ENCODE data around the gene DIS3L2.

DNA sequence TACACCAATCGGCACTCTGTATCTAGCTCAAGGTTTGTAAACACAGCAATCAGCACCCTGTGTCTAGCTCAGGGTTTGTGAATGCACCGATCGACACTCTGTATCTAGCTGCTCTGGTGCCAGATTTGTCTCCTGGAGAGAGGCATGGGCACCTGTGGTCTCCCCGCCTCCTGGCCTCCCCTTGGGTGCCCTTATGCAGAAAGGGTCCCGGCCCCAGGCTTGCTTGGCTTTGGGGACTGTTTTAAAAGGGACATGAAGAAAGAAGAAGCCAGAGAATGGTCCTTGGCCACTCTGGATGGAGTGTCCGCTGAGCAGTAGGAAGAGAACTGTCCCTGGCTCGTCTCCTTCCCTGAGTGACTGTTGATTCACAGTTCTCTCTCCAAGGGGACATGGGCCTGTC lies 405.5 kb downstream of the DIS3L2 start:
- TF ChIP-seq POLR2A (IDR thresholded peaks at IDR 0.05), result no peak
- TF ChIP-seq, protein P1, sequence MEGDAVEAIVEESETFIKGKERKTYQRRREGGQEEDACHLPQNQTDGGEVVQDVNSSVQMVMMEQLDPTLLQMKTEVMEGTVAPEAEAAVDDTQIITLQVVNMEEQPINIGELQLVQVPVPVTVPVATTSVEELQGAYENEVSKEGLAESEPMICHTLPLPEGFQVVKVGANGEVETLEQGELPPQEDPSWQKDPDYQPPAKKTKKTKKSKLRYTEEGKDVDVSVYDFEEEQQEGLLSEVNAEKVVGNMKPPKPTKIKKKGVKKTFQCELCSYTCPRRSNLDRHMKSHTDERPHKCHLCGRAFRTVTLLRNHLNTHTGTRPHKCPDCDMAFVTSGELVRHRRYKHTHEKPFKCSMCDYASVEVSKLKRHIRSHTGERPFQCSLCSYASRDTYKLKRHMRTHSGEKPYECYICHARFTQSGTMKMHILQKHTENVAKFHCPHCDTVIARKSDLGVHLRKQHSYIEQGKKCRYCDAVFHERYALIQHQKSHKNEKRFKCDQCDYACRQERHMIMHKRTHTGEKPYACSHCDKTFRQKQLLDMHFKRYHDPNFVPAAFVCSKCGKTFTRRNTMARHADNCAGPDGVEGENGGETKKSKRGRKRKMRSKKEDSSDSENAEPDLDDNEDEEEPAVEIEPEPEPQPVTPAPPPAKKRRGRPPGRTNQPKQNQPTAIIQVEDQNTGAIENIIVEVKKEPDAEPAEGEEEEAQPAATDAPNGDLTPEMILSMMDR (IDR thresholded peaks at IDR 0.05), result no peak
- TF ChIP-seq POLR2AphosphoS5 (IDR thresholded peaks at IDR 0.05), result no peak
- TF ChIP-seq EP300 (IDR thresholded peaks at IDR 0.05), result no peak
